Measurements from ENCODE around the gene BGN.

The BGN gene

GRCh38 chrX:153504445-153505016 lies 9.8 kb downstream of the BGN start:
- no peak for DNase-seq (ENCODE audit: low read depth in 2 of 2)

- no peak for DNase-seq (ENCODE audit: low read depth in 2 of 2)
Measured at GRCh38 chrX:153505361-153505760, 10.6 kb downstream of the BGN start.

GRCh38 chrX:153507484-153508178 lies 12.9 kb downstream of the BGN start:
- peak; percentile 64 to 79 for DNase-seq (ENCODE audit: low read depth in 2 of 2)

- DNase-seq (ENCODE audit: low read depth in 2 of 2) = no peak
Measured at GRCh38 chrX:153509592-153509991, 14.8 kb downstream of the BGN start.

- DNase-seq (ENCODE audit: low read depth in 2 of 2) = no peak
Measured at GRCh38 chrX:153510383-153510782, 15.6 kb downstream of the BGN start.

GRCh38 chrX:153511784-153512500 lies 17.2 kb downstream of the BGN start:
- no peak for DNase-seq (ENCODE audit: low read depth in 2 of 2)

- no peak for DNase-seq (ENCODE audit: low read depth in 2 of 2)
Measured at GRCh38 chrX:153512501-153512893, 17.7 kb downstream of the BGN start.

GRCh38 chrX:153513265-153513664 lies 18.5 kb downstream of the BGN start:
- DNase-seq (ENCODE audit: low read depth in 2 of 2) = no peak

GRCh38 chrX:153514259-153514658 lies 19.5 kb downstream of the BGN start:
- DNase-seq (ENCODE audit: low read depth in 2 of 2) = no peak

- DNase-seq (ENCODE audit: low read depth in 2 of 2) = no peak
Measured at GRCh38 chrX:153515435-153515834, 20.7 kb downstream of the BGN start.

GRCh38 chrX:153516073-153516472 lies 21.3 kb downstream of the BGN start:
- DNase-seq (ENCODE audit: low read depth in 2 of 2) = no peak

- no peak for DNase-seq (ENCODE audit: low read depth in 2 of 2)
Measured at GRCh38 chrX:153517423-153517822, 22.6 kb downstream of the BGN start, which contains the start of gene ATP2B3. Gene ATP2B3 (plus strand): TSS chrX:153517642. CDS start chrX:153536248, 18,606 bp downstream.

- no peak for DNase-seq (ENCODE audit: low read depth in 2 of 2)
Measured at GRCh38 chrX:153517946-153518834, 23.4 kb downstream of the BGN start.

- DNase-seq (ENCODE audit: low read depth in 2 of 2) = no peak
Measured at GRCh38 chrX:153519569-153520286, 24.9 kb downstream of the BGN start.

GRCh38 chrX:153520287-153520917 lies 25.6 kb downstream of the BGN start:
- no peak for DNase-seq (ENCODE audit: low read depth in 2 of 2)

- no peak for DNase-seq (ENCODE audit: low read depth in 2 of 2)
Measured at GRCh38 chrX:153521034-153521433, 26.3 kb downstream of the BGN start.

GRCh38 chrX:153522259-153522658 lies 27.5 kb downstream of the BGN start:
- DNase-seq (ENCODE audit: low read depth in 2 of 2) = no peak

GRCh38 chrX:153523269-153523668 lies 28.5 kb downstream of the BGN start:
- DNase-seq (ENCODE audit: low read depth in 2 of 2) = no peak

- no peak for DNase-seq (ENCODE audit: low read depth in 2 of 2)
Measured at GRCh38 chrX:153524234-153524633, 29.5 kb downstream of the BGN start.

GRCh38 chrX:153525451-153525850 lies 30.7 kb downstream of the BGN start:
- no peak for DNase-seq (ENCODE audit: low read depth in 2 of 2)

- DNase-seq (ENCODE audit: low read depth in 2 of 2) = no peak
Measured at GRCh38 chrX:153526042-153526441, 31.3 kb downstream of the BGN start.

All from stimulated activated CD8-positive, alpha-beta memory T cell treated with anti-CD3 and anti-CD28 coated beads, Interleukin-7, amount 100 ng/mL, for 1 hour (primary cell).